ENCODE data around the gene HIVEP3. TPM values are rescaled to one million over a fixed set of nuclear protein-coding genes. Genes with fewer than 3 reads are reported as not detected.

The HIVEP3 gene
- total RNA-seq, 1 experiment from 2014 or later = 3.1 TPM

DNA sequence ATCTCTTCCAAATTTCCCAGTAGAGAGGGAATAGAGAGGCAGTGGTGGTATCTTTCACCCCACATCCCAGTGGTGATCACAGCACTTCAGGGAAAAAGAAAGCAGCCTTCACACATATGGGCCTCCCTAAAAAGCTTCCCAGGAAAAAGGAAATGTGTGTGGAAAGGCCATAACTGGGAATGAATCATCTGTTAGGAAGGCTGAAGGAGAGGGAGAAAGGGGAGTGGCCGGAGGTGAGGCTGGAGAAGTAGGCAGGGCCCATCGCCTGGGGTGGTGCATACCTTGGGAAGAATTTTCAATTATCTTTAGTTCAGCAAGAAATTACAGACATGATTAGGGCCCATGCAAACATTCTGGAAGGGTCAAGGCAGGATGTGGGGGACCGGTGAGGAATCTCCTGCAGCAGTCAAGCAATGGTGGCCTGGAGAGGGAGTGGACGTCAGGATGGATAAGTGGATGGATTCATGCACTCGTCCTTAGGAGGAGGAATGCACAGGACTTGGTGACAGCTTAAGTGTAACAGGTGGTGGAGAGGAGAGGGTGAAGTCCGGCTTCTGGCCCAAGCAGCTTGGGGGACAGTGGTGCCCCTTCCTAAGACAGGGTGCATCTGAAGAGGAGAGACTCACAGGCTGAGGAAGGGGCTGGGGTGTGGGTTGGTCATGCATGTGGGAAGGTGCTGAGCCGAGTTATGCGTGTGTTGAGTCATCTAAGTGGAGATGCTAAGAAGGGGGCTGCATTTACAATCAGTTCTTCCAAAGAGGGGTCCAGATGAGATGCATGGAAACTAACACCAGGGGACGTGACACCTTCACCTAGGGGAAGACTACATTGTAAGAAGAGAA, 17.9 kb downstream of the HIVEP3 start:
- ChIA-PET CTCF (no interaction called here), POLR2A (ENCODE audit: low non-redundant PET) (no interaction called here)
- no peaks in the 10 kb centered on the region for H3K9me3 ChIP-seq (ENCODE audit: low read depth, low read length, poor library complexity, severe bottlenecking)
- no TSS peak for BruUV-seq (replicated peaks)
- intact Hi-C loops (cut with micrococcal nuclease; ENCODE audit: unreplicated experiment) = no loop called here
- H3K27me3 ChIP-seq (replicated peaks; ENCODE audit: insufficient read depth, low read depth, low read length, poor library complexity) = no peaks in the 10 kb centered on the region
- H3K4me3 ChIP-seq (ENCODE audit: low read depth, low read length, poor library complexity, severe bottlenecking) = no peak overlapping the region
- DNase-seq (ENCODE audit: low spot score) = no peak
- no peaks in the 10 kb centered on the region for H3K4me1 ChIP-seq (ENCODE audit: insufficient read depth, low read length, poor library complexity, severe bottlenecking)
- TF ChIP-seq, protein P1, sequence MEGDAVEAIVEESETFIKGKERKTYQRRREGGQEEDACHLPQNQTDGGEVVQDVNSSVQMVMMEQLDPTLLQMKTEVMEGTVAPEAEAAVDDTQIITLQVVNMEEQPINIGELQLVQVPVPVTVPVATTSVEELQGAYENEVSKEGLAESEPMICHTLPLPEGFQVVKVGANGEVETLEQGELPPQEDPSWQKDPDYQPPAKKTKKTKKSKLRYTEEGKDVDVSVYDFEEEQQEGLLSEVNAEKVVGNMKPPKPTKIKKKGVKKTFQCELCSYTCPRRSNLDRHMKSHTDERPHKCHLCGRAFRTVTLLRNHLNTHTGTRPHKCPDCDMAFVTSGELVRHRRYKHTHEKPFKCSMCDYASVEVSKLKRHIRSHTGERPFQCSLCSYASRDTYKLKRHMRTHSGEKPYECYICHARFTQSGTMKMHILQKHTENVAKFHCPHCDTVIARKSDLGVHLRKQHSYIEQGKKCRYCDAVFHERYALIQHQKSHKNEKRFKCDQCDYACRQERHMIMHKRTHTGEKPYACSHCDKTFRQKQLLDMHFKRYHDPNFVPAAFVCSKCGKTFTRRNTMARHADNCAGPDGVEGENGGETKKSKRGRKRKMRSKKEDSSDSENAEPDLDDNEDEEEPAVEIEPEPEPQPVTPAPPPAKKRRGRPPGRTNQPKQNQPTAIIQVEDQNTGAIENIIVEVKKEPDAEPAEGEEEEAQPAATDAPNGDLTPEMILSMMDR (conservative IDR thresholded peaks at IDR 0.05; ENCODE audit: low read depth, low read length) = no peak
- TF ChIP-seq EZH2 (IDR thresholded peaks at IDR 0.05; ENCODE audit: borderline replicate concordance, low read depth, low read length, poor library complexity, severe bottlenecking) = no peak
- no peaks in the 10 kb centered on the region for H3K36me3 ChIP-seq (ENCODE audit: insufficient read depth, low read length, poor library complexity, severe bottlenecking)
- H3K27ac ChIP-seq (ENCODE audit: low read depth, low read length, poor library complexity, severe bottlenecking) = no peak overlapping the region

DNA sequence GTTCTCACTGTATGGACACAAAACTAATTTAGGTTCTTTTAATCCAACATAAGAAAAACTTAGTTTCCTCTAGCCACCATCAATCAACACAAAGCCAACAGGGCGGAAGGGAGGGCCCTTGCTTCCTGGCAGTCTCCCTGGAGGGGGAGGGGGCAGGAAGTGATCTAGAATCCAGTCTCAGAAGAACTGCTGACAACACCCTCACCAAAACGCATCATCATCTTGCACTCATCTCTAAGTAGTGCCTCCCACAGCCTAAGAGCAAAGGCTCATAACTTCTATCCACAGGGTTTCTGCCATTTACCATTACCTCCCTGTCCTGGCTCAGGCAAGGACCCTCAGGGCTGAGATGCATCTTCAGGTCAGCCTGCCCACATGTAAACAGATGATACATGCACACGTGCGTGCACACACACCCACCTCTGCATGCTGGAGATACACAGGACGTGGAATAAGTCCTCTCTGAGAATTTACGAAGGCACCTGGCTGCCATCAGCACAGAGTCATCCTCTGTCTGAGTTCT, 20.5 kb downstream of the HIVEP3 start:
- Histone ChIP-seq H3K4me1 (ENCODE audit: insufficient read depth, low read length, poor library complexity, severe bottlenecking) (no peaks in the 10 kb centered on the region), H3K9me3 (ENCODE audit: low read depth, low read length, poor library complexity, severe bottlenecking) (no peaks in the 10 kb centered on the region), H3K36me3 (ENCODE audit: insufficient read depth, low read length, poor library complexity, severe bottlenecking) (no peaks in the 10 kb centered on the region), H3K4me3 (ENCODE audit: low read depth, low read length, poor library complexity, severe bottlenecking) (no peak overlapping the region), H3K27me3 (replicated peaks; ENCODE audit: insufficient read depth, low read depth, low read length, poor library complexity) (no peaks in the 10 kb centered on the region), H3K27ac (ENCODE audit: low read depth, low read length, poor library complexity, severe bottlenecking) (no peak overlapping the region)
- BruUV-seq (replicated peaks) = no TSS peak
- DNase-seq (ENCODE audit: low spot score) = peak; percentile 35
- ChIA-PET CTCF (no interaction called here), POLR2A (ENCODE audit: low non-redundant PET) (no interaction called here)
- no peak for TF ChIP-seq EZH2 (IDR thresholded peaks at IDR 0.05; ENCODE audit: borderline replicate concordance, low read depth, low read length, poor library complexity, severe bottlenecking)
- intact Hi-C loops (cut with micrococcal nuclease; ENCODE audit: unreplicated experiment) = no loop called here

DNA sequence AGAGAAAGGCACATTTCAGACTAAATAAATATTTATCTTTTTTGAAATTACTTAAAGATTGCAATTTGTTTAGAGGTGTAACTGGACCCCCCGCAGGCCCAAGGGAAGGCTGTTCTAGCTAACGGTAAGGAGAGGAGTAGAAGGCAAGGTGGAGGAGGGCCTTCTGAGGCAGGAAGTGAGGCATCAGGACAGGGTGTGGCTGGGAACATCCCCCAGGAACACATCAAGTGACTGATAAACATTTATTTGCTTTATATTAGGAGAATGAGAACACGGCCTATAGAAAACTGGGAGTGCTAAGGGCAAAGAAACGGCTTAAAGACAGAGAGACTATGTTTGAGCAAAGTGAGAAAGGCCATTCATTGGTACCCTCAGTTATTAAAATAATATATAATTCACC, 23.2 kb downstream of the HIVEP3 start:
- no peak for DNase-seq (ENCODE audit: low spot score)
- H3K36me3 ChIP-seq (ENCODE audit: insufficient read depth, low read length, poor library complexity, severe bottlenecking) = no peaks in the 10 kb centered on the region
- intact Hi-C loops (cut with micrococcal nuclease; ENCODE audit: unreplicated experiment) = no loop called here
- TF ChIP-seq, protein P1 (conservative IDR thresholded peaks at IDR 0.05; ENCODE audit: low read depth, low read length) = no peak
- no peak for TF ChIP-seq EZH2 (IDR thresholded peaks at IDR 0.05; ENCODE audit: borderline replicate concordance, low read depth, low read length, poor library complexity, severe bottlenecking)
- no peak overlapping the region for H3K27ac ChIP-seq (ENCODE audit: low read depth, low read length, poor library complexity, severe bottlenecking)
- no peaks in the 10 kb centered on the region for H3K27me3 ChIP-seq (replicated peaks; ENCODE audit: insufficient read depth, low read depth, low read length, poor library complexity)
- ChIA-PET POLR2A (ENCODE audit: low non-redundant PET) (no interaction called here), CTCF (no interaction called here)
- H3K4me1 ChIP-seq (ENCODE audit: insufficient read depth, low read length, poor library complexity, severe bottlenecking) = no peaks in the 10 kb centered on the region
- no TSS peak for BruUV-seq (replicated peaks)
- H3K9me3 ChIP-seq (ENCODE audit: low read depth, low read length, poor library complexity, severe bottlenecking) = no peaks in the 10 kb centered on the region
- no peak overlapping the region for H3K4me3 ChIP-seq (ENCODE audit: low read depth, low read length, poor library complexity, severe bottlenecking)
